HCT116 (cell line): ENCODE data around the gene TPM4. TPM values are rescaled to one million over a fixed set of nuclear protein-coding genes. Genes with fewer than 3 reads are reported as not detected.
"Not testable (repeated sequence)": the region's sequence is repeated elsewhere in the genome, so short reads cannot be mapped to it uniquely, and the experiment has no call there.

Experiments used
- ATAC-seq: fragments of 200-7000 bp; cut with Tn5 transposase; 2 replicates; pipeline ENCODE4 v1.9.1; 2020; ENCODE audit warnings: mild to moderate bottlenecking, moderate library complexity
- BruUV-seq: library from RNA; stranded (reverse); fragments of 400-500 nt; replicated peaks from 2 replicates; lab custom pipeline; 2021; lab: Mats Ljungman, UMichigan
- CTCF ChIA-PET: fragments of 300-600 bp; sonication (Branson Sonifier 250); formaldehyde crosslinking; loops from one replicate; lab custom pipeline; 2021; ENCODE audit warnings: antibody characterized with exemption; lab: Charles Lee
- POLR2A ChIA-PET: fragments of 300-600, 350-600 bp; sonication (Branson Sonifier 250); formaldehyde crosslinking; loops from one replicate; lab custom pipeline; 2021; ENCODE audit warnings: antibody characterized with exemption; lab: Charles Lee
- RAD21 ChIA-PET, 2 experiments: fragments of 300-600 bp; sonication (Branson Sonifier 250); formaldehyde crosslinking; loops; one replicate each; lab custom pipeline; 2023; ENCODE audit warnings: low total read pairs in 2 of 2; ENCODE audit not compliant: uncharacterized antibody in 2 of 2, unreplicated experiment in 2 of 2, low non-redundant PET in 1 of 2; lab: Charles Lee
- DNase-seq: peaks from one replicate; pipeline ENCODE4 v3.0.0-alpha.2; 2010; ENCODE audit warnings: low read depth, low spot score
- H2AFZ ChIP-seq: fragments of 200-600 bp; shearing (Covaris generic), sonication (generic); 2 replicates; pipeline ENCODE4 v1.6.1; 2017; ENCODE audit warnings: low read depth, mixed run types, mixed read lengths, antibody characterized with exemption, low read length; ENCODE audit not compliant: poor library complexity, severe bottlenecking
- H3K27ac ChIP-seq: 2 replicates; pipeline ENCODE4 v1.5.1; 2012; ENCODE audit warnings: low read depth, low read length
- H3K27me3 ChIP-seq: fragments of 200-600 bp; sonication (generic); 2 replicates; pipeline ENCODE4 v1.6.1; 2016; ENCODE audit warnings: mixed run types, low read length, mixed read lengths; ENCODE audit not compliant: insufficient read depth
- H3K36me3 ChIP-seq, 2 experiments: fragments of 200-500 bp in 1 of 2; fragments of 200-600 bp in 1 of 2; sonication (Bioruptor generic) in 1 of 2; sonication (generic) in 1 of 2; 2 replicates each; pipeline versions ENCODE4 v1.5.1 to v1.6.1; 2014 to 2016; ENCODE audit warnings: low read length in 2 of 2, inconsistent platforms in 1 of 2, mixed read lengths in 1 of 2, mixed run types in 1 of 2; ENCODE audit not compliant: insufficient read depth in 2 of 2, control insufficient read depth in 1 of 2
- H3K4me1 ChIP-seq, 2 experiments: fragments of 200-600 bp in 1 of 2; sonication (generic) in 1 of 2; 2 replicates each; pipeline versions ENCODE4 v1.5.1 to v1.6.1; 2012 to 2017; ENCODE audit warnings: low read length in 2 of 2, inconsistent platforms in 1 of 2, mild to moderate bottlenecking in 1 of 2, mixed read lengths in 1 of 2, mixed run types in 1 of 2, moderate library complexity in 1 of 2; ENCODE audit not compliant: insufficient read depth in 2 of 2, control insufficient read depth in 1 of 2
- H3K4me2 ChIP-seq: fragments of 200-600 bp; sonication (generic); 2 replicates; pipeline ENCODE4 v1.6.1; 2017; ENCODE audit warnings: mixed run types, low read length, mixed read lengths
- H3K4me3 ChIP-seq, 2 experiments: fragments of 200-600 bp in 1 of 2; sonication (generic) in 1 of 2; replicated peaks in 1 of 2; 2 replicates each; pipeline ENCODE4 v1.5.1; 2011 to 2016; ENCODE audit warnings: low read length in 2 of 2, control low read depth in 1 of 2, low read depth in 1 of 2, mild to moderate bottlenecking in 1 of 2, mixed read lengths in 1 of 2, mixed run types in 1 of 2
- H3K79me2 ChIP-seq: fragments of 200-600 bp; sonication (generic); 2 replicates; pipeline ENCODE4 v1.6.1; 2017; ENCODE audit warnings: mild to moderate bottlenecking, mixed run types, low read length, moderate library complexity, mixed read lengths; ENCODE audit not compliant: insufficient read depth
- H3K9ac ChIP-seq: fragments of 200-600 bp; sonication (generic); 2 replicates; pipeline ENCODE4 v1.6.1; 2016; ENCODE audit warnings: low read length, mixed read lengths
- H3K9me2 ChIP-seq: fragments of 200-600 bp; sonication (generic), shearing (Covaris generic); 2 replicates; pipeline ENCODE4 v1.6.1; 2017; ENCODE audit warnings: mixed run types, mild to moderate bottlenecking, moderate library complexity; ENCODE audit not compliant: insufficient read depth
- H3K9me3 ChIP-seq, 2 experiments: fragments of 200-500 bp in 1 of 2; fragments of 200-600 bp in 1 of 2; sonication (Bioruptor generic) in 1 of 2; sonication (generic) in 1 of 2; 2 replicates each; pipeline ENCODE4 v1.6.1; 2014 to 2017; ENCODE audit warnings: low read length in 2 of 2, mixed read lengths in 2 of 2, inconsistent platforms in 1 of 2, low read depth in 1 of 2, mild to moderate bottlenecking in 1 of 2, mixed run types in 1 of 2, moderate library complexity in 1 of 2; ENCODE audit not compliant: control insufficient read depth in 1 of 2, insufficient read depth in 1 of 2
- H4K20me1 ChIP-seq: fragments of 200-600 bp; sonication (generic), shearing (Covaris generic); 2 replicates; pipeline ENCODE4 v1.6.1; 2017; ENCODE audit warnings: mixed run types, mild to moderate bottlenecking, moderate library complexity; ENCODE audit not compliant: insufficient read depth
- CEBPB ChIP-seq: IDR thresholded peaks from 2 replicates; pipeline ENCODE4 v1.6.1; 2012; ENCODE audit warnings: low read depth
- CTCF ChIP-seq, 3 experiments: fragments of 200-600 bp in 1 of 3; sonication (generic) in 1 of 3; IDR thresholded peaks in 2 of 3; conservative IDR thresholded peaks in 1 of 3; 2 replicates each; pipeline ENCODE4 v1.5.1; 2012 to 2017; ENCODE audit warnings: low read depth in 2 of 3, low read length in 2 of 3, antibody characterized with exemption in 1 of 3, borderline replicate concordance in 1 of 3, control low read depth in 1 of 3, mild to moderate bottlenecking in 1 of 3, mixed read lengths in 1 of 3, mixed run types in 1 of 3, moderate library complexity in 1 of 3; ENCODE audit not compliant: insufficient read depth in 1 of 3
- FOSL1 ChIP-seq: IDR thresholded peaks from 2 replicates; pipeline ENCODE4 v1.6.1; 2012; ENCODE audit warnings: low read depth
- JUND ChIP-seq: IDR thresholded peaks from 2 replicates; pipeline ENCODE4 v1.6.1; 2012
- MAX ChIP-seq: IDR thresholded peaks from 2 replicates; pipeline ENCODE4 v1.6.1; 2012
- POLR2A ChIP-seq: IDR thresholded peaks from 2 replicates; pipeline ENCODE4 v1.7.0; 2011; ENCODE audit warnings: borderline replicate concordance; ENCODE audit not compliant: insufficient read depth, insufficient read length; ENCODE audit errors: extremely low read depth
- REST ChIP-seq: IDR thresholded peaks from 2 replicates; pipeline ENCODE4 v1.6.1; 2012; ENCODE audit warnings: low read depth
- SIN3A ChIP-seq: IDR thresholded peaks from 2 replicates; pipeline ENCODE4 v1.6.1; 2012; ENCODE audit warnings: low read depth
- SP1 ChIP-seq: IDR thresholded peaks from 2 replicates; pipeline ENCODE4 v1.6.1; 2012; ENCODE audit warnings: low read depth
- YY1 ChIP-seq: IDR thresholded peaks from 2 replicates; pipeline ENCODE4 v1.6.1; 2011; ENCODE audit warnings: low read length, low read depth, moderate library complexity, mild to moderate bottlenecking; ENCODE audit not compliant: insufficient replicate concordance; ENCODE audit errors: extremely low read depth
- ZBTB33 ChIP-seq: IDR thresholded peaks from 2 replicates; pipeline ENCODE4 v1.6.1; 2011; ENCODE audit warnings: mild to moderate bottlenecking, low read length, moderate library complexity; ENCODE audit not compliant: insufficient replicate concordance; ENCODE audit errors: extremely low read depth
- ZFX ChIP-seq: fragments of 450-650 bp; IDR thresholded peaks from 2 replicates; pipeline ENCODE4 v1.6.1; 2017
- intact Hi-C: fragments of 100-400 bp; cut with micrococcal nuclease; formaldehyde crosslinking; loops from 2 replicates; pipeline ENCODE4 v1.10.0; 2022
- total RNA-seq: library from RNA; stranded (reverse); gene quantifications from one replicate; pipeline ENCODE4 v1.2.1, GENCODE V29; 2021; ENCODE audit not compliant: unreplicated experiment

The TPM4 gene
- total RNA-seq, 1 experiment from 2014 or later, result 275 TPM

- BruUV-seq, result no TSS peak
- ChIA-PET CTCF (interaction anchor here (1.5 kb wide), 1 partner anchor 87 kb away, joined by 4 read pairs; the partner anchor contains the start of gene FAM32A), POLR2A (no interaction called here)
- no peaks in the 10 kb centered on the region for H3K9me2 ChIP-seq
- H3K4me2 ChIP-seq, result no peak overlapping the region
- no peak for ATAC-seq
- no peaks in the 10 kb centered on the region for H3K27me3 ChIP-seq
- H3K4me3 ChIP-seq, result no peak overlapping the region
- no peaks in the 10 kb centered on the region for H4K20me1 ChIP-seq
- H2AFZ ChIP-seq, result no peak overlapping the region
- H3K4me1 ChIP-seq, result peaks cover 7 to 15% of the 10 kb centered on the region in 2 experiments; a peak in 2 of 4 replicates
- TF ChIP-seq MAX, result no peak
- TF ChIP-seq CEBPB, result no peak
- TF ChIP-seq YY1, result no peak
- no peak for TF ChIP-seq REST
- no peak for TF ChIP-seq CTCF (IDR thresholded peaks at IDR 0.05 in 2 of 3, conservative IDR thresholded peaks at IDR 0.05 in 1 of 3; ENCODE audit: borderline replicate concordance in 1 of 3, insufficient read depth in 1 of 3, low read depth in 2 of 3, low read length in 2 of 3)
- TF ChIP-seq POLR2A, result no peak
- TF ChIP-seq ZBTB33, result no peak
- TF ChIP-seq FOSL1, result no peak
- no peak for TF ChIP-seq ZFX
- no peak for TF ChIP-seq SIN3A
- TF ChIP-seq SP1, result no peak
- TF ChIP-seq JUND, result no peak
- TF ChIP-seq, all 23 proteins: peak for 0
- peaks cover 28 to 60% of the 10 kb centered on the region in 2 experiments for H3K36me3 ChIP-seq
- no peak overlapping the region for H3K9ac ChIP-seq
- H3K79me2 ChIP-seq, result peaks cover 9% of the 10 kb centered on the region; the same call in 1 of the 2 replicates
- RAD21 ChIA-PET, result no interaction called here
- H3K27ac ChIP-seq, result no peak overlapping the region
- intact Hi-C loops, result no loop called here
- no peak for DNase-seq
- no peaks in the 10 kb centered on the region for H3K9me3 ChIP-seq
These were observed 22.5 kb downstream of the TPM4 start for GRCh38 chr19:16098821-16099220.

- H2AFZ ChIP-seq, intact Hi-C loops, ATAC-seq, POLR2A ChIA-PET, H4K20me1 ChIP-seq, H3K27ac ChIP-seq, H3K79me2 ChIP-seq, BruUV-seq, H3K9me3 ChIP-seq, DNase-seq, H3K9ac ChIP-seq, H3K27me3 ChIP-seq, H3K4me2 ChIP-seq, H3K9me2 ChIP-seq, H3K4me3 ChIP-seq: not testable (repeated sequence)
- Histone ChIP-seq H3K4me1 (peaks cover 7 to 15% of the 10 kb centered on the region in 2 experiments; a peak in 2 of 4 replicates), H3K36me3 (peaks cover 27 to 59% of the 10 kb centered on the region in 2 experiments)
- ChIA-PET RAD21 (interaction anchor here in 1 of 2 experiments (0.6 kb wide), 1 partner anchor 99 kb away, joined by 5 read pairs; no protein-coding TSS in a partner anchor), CTCF (interaction anchor here (1.5 kb wide), 1 partner anchor 86 kb away, joined by 4 read pairs; the partner anchor contains the start of gene FAM32A)
These were observed 23.1 kb downstream of the TPM4 start for GRCh38 chr19:16099314-16099965.
